MM.1S (cell line): ENCODE results near the gene PRCC.

Source experiments
- DNase-seq: peaks from one replicate; pipeline ENCODE4 v3.0.0-alpha.2; 2015
- H2AFZ ChIP-seq: fragments of 300-600 bp; sonication (generic); 2 replicates; pipeline ENCODE4 v1.6.0; 2016; ENCODE audit warnings: antibody characterized with exemption, low read length
- H3F3A ChIP-seq: fragments of 300-600 bp; sonication (generic); 2 replicates; pipeline ENCODE4 v1.6.1; 2016; ENCODE audit warnings: mild to moderate bottlenecking, antibody characterized with exemption, low read length, moderate library complexity, mixed read lengths; ENCODE audit not compliant: insufficient read depth
- H3K27ac ChIP-seq: fragments of 300-600 bp; sonication (generic); 2 replicates; pipeline ENCODE4 v1.5.1; 2016; ENCODE audit warnings: mild to moderate bottlenecking, low read length
- H3K27me3 ChIP-seq: fragments of 300-600 bp; sonication (generic); replicated peaks from 2 replicates; pipeline ENCODE4 v1.6.0; 2016; ENCODE audit warnings: low read length; ENCODE audit not compliant: insufficient read depth
- H3K36me3 ChIP-seq: fragments of 300-600 bp; sonication (generic); replicated peaks from 2 replicates; pipeline ENCODE4 v1.6.1; 2016; ENCODE audit warnings: mild to moderate bottlenecking, low read length, mixed read lengths; ENCODE audit not compliant: insufficient read depth
- H3K4me1 ChIP-seq: fragments of 300-600 bp; sonication (generic); 2 replicates; pipeline ENCODE4 v1.6.1; 2016; ENCODE audit warnings: low read length, mixed read lengths
- H3K4me2 ChIP-seq: fragments of 300-600 bp; sonication (generic); 2 replicates; pipeline ENCODE4 v1.6.0; 2016; ENCODE audit warnings: low read depth, low read length
- H3K4me3 ChIP-seq: fragments of 300-600 bp; sonication (generic); 2 replicates; pipeline ENCODE4 v1.5.1; 2016; ENCODE audit warnings: low read length, mixed read lengths
- H3K79me2 ChIP-seq: fragments of 300-600 bp; sonication (generic); 2 replicates; pipeline ENCODE4 v1.6.1; 2016; ENCODE audit warnings: mixed run types, low read length, mixed read lengths
- H3K9ac ChIP-seq: fragments of 300-600 bp; sonication (generic); 2 replicates; pipeline ENCODE4 v1.6.1; 2016; ENCODE audit warnings: low read length, mixed read lengths
- H3K9me2 ChIP-seq: fragments of 300-600 bp; sonication (generic); replicated peaks from 2 replicates; pipeline ENCODE4 v1.6.1; 2016; ENCODE audit warnings: mild to moderate bottlenecking, low read length, mixed read lengths; ENCODE audit not compliant: insufficient read depth
- H3K9me3 ChIP-seq: fragments of 300-600 bp; sonication (generic); replicated peaks from 2 replicates; pipeline ENCODE4 v1.6.1; 2016; ENCODE audit warnings: mild to moderate bottlenecking, low read length, mixed read lengths; ENCODE audit not compliant: insufficient read depth
- H4K20me1 ChIP-seq: fragments of 300-600 bp; sonication (generic); 2 replicates; pipeline ENCODE4 v1.6.1; 2016; ENCODE audit warnings: mild to moderate bottlenecking, low read length, moderate library complexity, mixed read lengths; ENCODE audit not compliant: insufficient read depth
- EZH2 ChIP-seq: fragments of 300-600 bp; sonication (generic); optimal IDR thresholded peaks from 2 replicates; pipeline ENCODE3; 2017; ENCODE audit warnings: low read depth, mild to moderate bottlenecking, antibody characterized with exemption, low read length, mixed read lengths
- EZH2phosphoT487 ChIP-seq: fragments of 300-600 bp; sonication (generic); IDR thresholded peaks from 2 replicates; pipeline ENCODE4 v1.6.1; 2018; ENCODE audit warnings: antibody characterized with exemption, low read length
- TF ChIP-seq, protein P1 (sequence below): fragments of 300-600 bp; sonication (generic); IDR thresholded peaks from 2 replicates; pipeline ENCODE4 v1.5.1; 2016; ENCODE audit warnings: antibody characterized with exemption, low read length, mixed read lengths

PRCC gene

DNA sequence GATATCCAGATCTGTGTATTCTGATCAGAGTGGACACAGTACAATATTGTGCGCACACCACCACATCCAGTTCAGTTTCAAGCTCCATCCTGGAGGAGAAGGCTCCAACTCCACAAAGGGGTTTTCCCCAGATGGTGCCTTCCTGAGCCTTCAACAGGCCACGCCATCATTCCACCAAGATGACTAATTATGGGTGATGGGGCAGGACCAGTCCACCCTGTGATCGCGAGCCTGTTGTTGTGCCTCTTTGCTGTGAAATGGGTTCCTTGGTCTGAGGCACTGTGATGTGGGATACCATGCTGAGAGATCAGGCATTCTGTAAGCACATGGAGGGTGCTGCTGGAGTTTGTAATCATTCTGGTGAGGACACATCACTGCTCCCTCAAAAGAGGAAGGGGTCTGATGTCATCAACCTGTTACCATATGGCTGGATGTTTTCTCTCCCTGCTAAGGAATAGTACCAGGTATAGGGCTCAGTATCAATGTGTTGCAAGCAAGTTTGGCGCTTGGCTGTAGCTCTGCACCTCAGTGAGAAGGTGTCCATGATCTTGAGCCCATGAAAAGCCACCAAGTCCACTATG, 56.0 kb downstream of the PRCC start:
- Histone ChIP-seq H3K79me2 (no peaks in the 10 kb centered on the region), H3K4me3 (no peak overlapping the region), H3K27me3 (no peaks in the 10 kb centered on the region), H3K36me3 (no peaks in the 10 kb centered on the region), H2AFZ (no peak overlapping the region), H4K20me1 (no peaks in the 10 kb centered on the region), H3K9me3 (no peaks in the 10 kb centered on the region), H3K4me1 (no peaks in the 10 kb centered on the region), H3K4me2 (no peak overlapping the region), H3K9me2 (no peaks in the 10 kb centered on the region), H3K27ac (no peak overlapping the region), H3F3A (no peaks in the 10 kb centered on the region), H3K9ac (no peak overlapping the region)
- TF ChIP-seq, protein P1, sequence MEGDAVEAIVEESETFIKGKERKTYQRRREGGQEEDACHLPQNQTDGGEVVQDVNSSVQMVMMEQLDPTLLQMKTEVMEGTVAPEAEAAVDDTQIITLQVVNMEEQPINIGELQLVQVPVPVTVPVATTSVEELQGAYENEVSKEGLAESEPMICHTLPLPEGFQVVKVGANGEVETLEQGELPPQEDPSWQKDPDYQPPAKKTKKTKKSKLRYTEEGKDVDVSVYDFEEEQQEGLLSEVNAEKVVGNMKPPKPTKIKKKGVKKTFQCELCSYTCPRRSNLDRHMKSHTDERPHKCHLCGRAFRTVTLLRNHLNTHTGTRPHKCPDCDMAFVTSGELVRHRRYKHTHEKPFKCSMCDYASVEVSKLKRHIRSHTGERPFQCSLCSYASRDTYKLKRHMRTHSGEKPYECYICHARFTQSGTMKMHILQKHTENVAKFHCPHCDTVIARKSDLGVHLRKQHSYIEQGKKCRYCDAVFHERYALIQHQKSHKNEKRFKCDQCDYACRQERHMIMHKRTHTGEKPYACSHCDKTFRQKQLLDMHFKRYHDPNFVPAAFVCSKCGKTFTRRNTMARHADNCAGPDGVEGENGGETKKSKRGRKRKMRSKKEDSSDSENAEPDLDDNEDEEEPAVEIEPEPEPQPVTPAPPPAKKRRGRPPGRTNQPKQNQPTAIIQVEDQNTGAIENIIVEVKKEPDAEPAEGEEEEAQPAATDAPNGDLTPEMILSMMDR: no peak
- TF ChIP-seq EZH2: no peak
- DNase-seq: no peak

DNA sequence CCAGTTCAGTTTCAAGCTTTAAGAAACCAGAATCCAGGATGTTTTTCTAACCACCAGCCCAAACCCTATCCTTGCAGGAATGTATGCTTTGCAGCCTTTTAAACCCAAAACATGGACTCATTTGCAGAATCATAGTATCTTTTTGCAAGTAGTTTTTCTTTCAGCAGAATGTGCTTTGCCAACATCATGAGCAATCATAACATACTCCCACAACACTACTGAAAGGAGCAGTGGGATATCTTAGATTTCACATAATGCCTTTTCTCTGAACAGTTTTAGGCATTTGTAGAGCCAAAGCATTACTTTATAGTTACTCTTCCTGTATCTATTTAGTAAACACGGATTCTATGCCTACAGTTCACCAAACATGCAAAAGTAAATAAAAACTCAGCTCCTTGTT, 59.3 kb downstream of the PRCC start:
- TF ChIP-seq, protein P1: no peak
- TF ChIP-seq EZH2 (no peak), EZH2phosphoT487 (no peak)
- Histone ChIP-seq H3K9me2 (no peaks in the 10 kb centered on the region), H3K36me3 (no peaks in the 10 kb centered on the region), H3K9me3 (no peaks in the 10 kb centered on the region), H3K27me3 (no peaks in the 10 kb centered on the region), H3K4me1 (no peaks in the 10 kb centered on the region), H3K9ac (no peak overlapping the region), H2AFZ (no peak overlapping the region), H3K4me2 (no peak overlapping the region), H4K20me1 (no peaks in the 10 kb centered on the region), H3K79me2 (no peaks in the 10 kb centered on the region), H3K27ac (no peak overlapping the region), H3F3A (no peaks in the 10 kb centered on the region), H3K4me3 (no peak overlapping the region)
- DNase-seq: no peak

DNA sequence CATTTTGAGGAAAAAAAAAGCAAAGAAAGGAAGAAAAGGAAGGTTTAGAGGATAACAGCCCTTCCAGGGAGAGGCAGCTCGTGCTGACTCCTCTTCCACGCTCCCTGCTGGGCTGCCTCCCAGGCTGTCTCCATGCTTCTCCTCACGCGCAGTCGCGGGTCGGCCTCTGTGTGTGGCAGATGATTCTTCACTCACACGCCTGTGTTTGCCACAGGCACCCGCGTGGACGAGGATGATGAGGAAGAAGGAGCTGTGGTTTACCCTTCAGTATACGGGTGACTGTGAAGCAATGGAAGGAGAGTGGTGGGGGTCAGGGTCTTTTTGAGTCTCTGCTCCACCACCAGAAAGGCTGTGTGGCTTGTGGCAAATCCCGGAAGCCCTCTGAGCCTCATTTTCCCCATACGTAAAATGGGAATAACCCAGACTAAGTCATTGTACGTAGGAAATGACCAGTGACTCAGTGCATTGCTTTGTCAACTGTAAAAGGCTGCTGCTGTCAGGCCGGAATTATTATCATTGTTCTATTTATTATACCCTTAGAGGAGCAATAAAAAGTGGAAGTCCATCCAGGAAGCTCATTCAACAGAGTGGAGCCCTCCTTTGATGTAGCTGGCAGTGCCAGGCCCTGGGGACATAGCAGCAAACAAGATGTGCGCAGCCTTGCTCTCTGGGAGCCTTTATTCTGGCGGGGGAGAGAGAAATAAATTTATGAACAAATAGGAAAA, 61.2 kb downstream of the PRCC start:
- H2AFZ ChIP-seq: no peak overlapping the region
- H3K36me3 ChIP-seq: no peaks in the 10 kb centered on the region
- no peaks in the 10 kb centered on the region for H3F3A ChIP-seq
- H3K4me2 ChIP-seq: no peak overlapping the region
- H3K4me1 ChIP-seq: no peaks in the 10 kb centered on the region
- DNase-seq: no peak
- no peaks in the 10 kb centered on the region for H3K79me2 ChIP-seq
- no peak overlapping the region for H3K4me3 ChIP-seq
- no peaks in the 10 kb centered on the region for H3K9me3 ChIP-seq
- no peaks in the 10 kb centered on the region for H3K27me3 ChIP-seq
- no peaks in the 10 kb centered on the region for H4K20me1 ChIP-seq
- TF ChIP-seq EZH2phosphoT487 (no peak), EZH2 (no peak)
- TF ChIP-seq, protein P1: no peak
- H3K9ac ChIP-seq: no peak overlapping the region
- no peak overlapping the region for H3K27ac ChIP-seq
- H3K9me2 ChIP-seq: no peaks in the 10 kb centered on the region
